Urinary bladder (tissue), 4 donors: ENCODE results near the gene EIF3F. TPM values are rescaled to one million over a fixed set of nuclear protein-coding genes. Genes with fewer than 3 reads are reported as not detected.

Source experiments
- DNase-seq: peaks from one replicate; pipeline ENCODE4 v3.0.0-alpha.2; 2015; ENCODE audit errors: extremely low spot score
- H3K27ac ChIP-seq: one replicate; pipeline ENCODE4 v1.5.1; 2013; ENCODE audit warnings: low read depth, mild to moderate bottlenecking, moderate library complexity
- H3K36me3 ChIP-seq: one replicate; pipeline ENCODE4 v1.6.1; 2013; ENCODE audit warnings: mild to moderate bottlenecking, moderate library complexity; ENCODE audit not compliant: insufficient read depth
- H3K4me1 ChIP-seq: one replicate; pipeline ENCODE4 v1.6.1; 2013; ENCODE audit warnings: mild to moderate bottlenecking, moderate library complexity; ENCODE audit not compliant: insufficient read depth
- H3K4me3 ChIP-seq: one replicate; pipeline ENCODE4 v1.5.1; 2013; ENCODE audit warnings: low read depth, low read length
- WGBS: extraction: QIAGEN DNeasy Blood & Tissue Kit; methylation state at CpG from one replicate; pipeline ENCODE4 v1.1.7; 2013; 5-methylcytosine and 5-hydroxymethylcytosine counted together
- polyA plus RNA-seq: library from polyadenylated mRNA; stranded (reverse); fragments of 200-250 nt; gene quantifications from one replicate; pipeline ENCODE4 v1.2.3, GENCODE V29; 2013
- total RNA-seq: library from RNA; depleted of rRNA; stranded (reverse); fragments of >200 nt; gene quantifications from one replicate; pipeline ENCODE4 v1.2.3, GENCODE V29; 2014
- donor health status: healthy with polysubstance abuse.
- donor health status: healthy.

The EIF3F gene
- total and polyA plus RNA-seq, 2 donors: 159 to 697 TPM

DNA sequence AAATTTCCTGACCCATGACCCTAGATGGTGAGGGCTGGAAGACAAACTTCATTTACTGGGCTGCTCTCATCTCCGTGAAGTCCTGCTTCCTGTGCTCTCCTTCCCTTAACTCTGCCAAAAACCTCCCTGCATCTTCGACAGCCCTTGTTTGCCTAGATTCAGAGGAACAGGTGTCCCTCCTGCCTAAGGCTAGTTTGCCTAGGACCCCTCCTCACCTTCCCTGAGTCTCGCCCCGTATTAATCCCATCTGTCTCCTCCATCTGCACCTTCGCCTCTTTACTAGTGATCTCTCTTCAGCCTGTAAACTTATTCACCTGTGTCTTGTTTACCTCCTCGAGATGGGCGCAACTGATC is 33.1 kb downstream of the EIF3F start:
- DNase-seq: no peak
- H3K4me3 ChIP-seq: peak overlapping the region; percentile 64
- 57% methylated on average over 7 of the region's 7 CpGs for WGBS
- no peak overlapping the region for H3K27ac ChIP-seq
- no peaks in the 10 kb centered on the region for H3K36me3 ChIP-seq
- H3K4me1 ChIP-seq: no peaks in the 10 kb centered on the region

DNA sequence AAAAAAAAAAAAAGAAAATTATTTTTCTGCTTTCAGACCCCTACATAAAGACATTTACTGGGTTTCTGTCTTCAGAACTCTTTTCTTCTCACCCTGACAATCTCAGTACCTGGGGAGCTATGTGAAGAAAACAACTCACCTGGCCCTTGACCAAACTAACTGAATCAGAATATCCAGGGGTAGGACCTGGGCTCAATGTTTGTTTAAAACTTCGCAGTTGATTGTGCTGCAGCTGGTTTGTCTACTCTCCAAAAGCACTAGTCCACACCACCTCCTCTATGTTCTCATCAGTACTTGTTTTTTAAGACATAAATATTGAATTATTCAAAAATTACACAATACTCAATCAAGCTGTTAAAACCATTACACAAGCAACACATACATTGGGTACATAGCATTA is 34.8 kb downstream of the EIF3F start:
- H3K4me3 ChIP-seq: no peak overlapping the region
- no peaks in the 10 kb centered on the region for H3K4me1 ChIP-seq
- H3K27ac ChIP-seq: no peak overlapping the region
- 74% methylated on average over 1 of the region's 1 CpG for WGBS
- H3K36me3 ChIP-seq: no peaks in the 10 kb centered on the region
- no peak for DNase-seq

DNA sequence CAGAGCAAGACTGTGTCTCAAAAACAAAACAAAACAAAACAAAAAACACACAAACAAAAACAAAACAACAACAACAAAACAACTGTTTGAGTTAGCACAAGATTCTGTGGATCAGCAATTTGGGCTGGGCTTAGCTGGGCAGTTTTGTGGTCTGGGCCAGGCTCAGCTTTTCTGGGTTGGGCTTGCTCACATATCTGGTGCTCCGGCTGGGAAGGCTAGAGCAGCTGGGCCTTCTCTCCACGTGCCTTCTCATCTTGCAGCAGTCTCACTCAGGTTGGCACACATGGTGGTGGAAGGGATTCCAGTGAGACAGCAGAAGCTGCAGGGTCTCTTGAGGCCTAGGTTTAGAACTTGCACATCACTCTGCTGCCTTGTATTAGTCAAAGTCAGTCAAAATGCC is 35.7 kb downstream of the EIF3F start:
- Histone ChIP-seq H3K27ac (no peak overlapping the region), H3K4me1 (no peaks in the 10 kb centered on the region), H3K36me3 (no peaks in the 10 kb centered on the region), H3K4me3 (no peak overlapping the region)
- 76% methylated on average over 2 of the region's 2 CpGs for WGBS
- no peak for DNase-seq

- 88% methylated on average over 12 of the region's 12 CpGs for WGBS
- Histone ChIP-seq H3K4me3 (no peak overlapping the region), H3K27ac (no peak overlapping the region), H3K36me3 (no peaks in the 10 kb centered on the region), H3K4me1 (no peaks in the 10 kb centered on the region)
- no peak for DNase-seq
Measured at GRCh38 chr11:8023831-8024555, 36.9 kb downstream of the EIF3F start.

DNA sequence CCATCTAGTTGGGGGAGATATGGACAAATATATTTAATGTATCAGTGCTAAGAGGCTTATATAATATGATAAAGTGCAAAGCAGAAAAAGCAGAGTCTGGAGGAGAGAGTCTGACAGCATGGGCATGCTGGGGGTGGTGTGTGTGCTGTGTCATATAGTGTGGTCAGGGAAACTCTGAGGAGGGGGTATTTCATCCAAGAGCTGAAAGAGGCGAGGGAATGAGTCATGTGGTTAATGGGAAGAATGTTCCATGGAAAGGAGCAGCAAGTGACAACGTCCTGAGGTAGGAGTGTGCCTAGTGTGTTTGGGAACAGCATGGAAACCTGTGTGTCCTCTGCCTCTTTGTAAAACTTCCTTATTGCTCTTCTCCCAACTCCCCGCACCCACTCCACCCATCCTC is 38.0 kb downstream of the EIF3F start:
- no peaks in the 10 kb centered on the region for H3K36me3 ChIP-seq
- no peaks in the 10 kb centered on the region for H3K4me1 ChIP-seq
- H3K27ac ChIP-seq: no peak overlapping the region
- 61% methylated on average over 3 of the region's 3 CpGs for WGBS
- no peak overlapping the region for H3K4me3 ChIP-seq
- no peak for DNase-seq

GRCh38 chr11:8025816-8026215 is 38.7 kb downstream of the EIF3F start:
- no peak for DNase-seq
- Histone ChIP-seq H3K4me3 (no peak overlapping the region), H3K36me3 (no peaks in the 10 kb centered on the region), H3K4me1 (no peaks in the 10 kb centered on the region), H3K27ac (no peak overlapping the region)
- WGBS: 56% methylated on average over 2 of the region's 2 CpGs

GRCh38 chr11:8026982-8027381 is 39.8 kb downstream of the EIF3F start:
- H3K4me1 ChIP-seq: no peaks in the 10 kb centered on the region
- 95% methylated on average over 3 of the region's 3 CpGs for WGBS
- H3K27ac ChIP-seq: no peak overlapping the region
- no peaks in the 10 kb centered on the region for H3K36me3 ChIP-seq
- no peak for DNase-seq
- H3K4me3 ChIP-seq: no peak overlapping the region

DNA sequence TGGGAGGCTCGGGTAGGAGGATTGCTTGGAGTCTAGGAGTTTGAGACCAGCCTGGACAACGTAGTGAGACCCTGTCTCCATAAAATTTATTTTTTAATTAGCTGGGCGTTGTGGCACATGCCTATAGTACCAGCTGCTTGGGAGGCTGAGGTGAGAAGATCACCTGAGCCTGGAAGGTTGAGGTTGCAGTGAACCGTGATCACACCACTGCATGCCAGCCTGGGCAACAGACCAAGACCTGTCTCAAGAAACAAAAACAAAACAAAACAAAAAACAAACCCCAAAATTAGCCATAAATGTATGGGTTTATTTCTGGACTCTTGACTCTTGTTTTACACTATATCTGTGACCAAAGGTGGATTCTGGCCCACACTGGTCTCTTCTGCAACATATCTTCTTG is 41.6 kb downstream of the EIF3F start:
- no peak for DNase-seq
- H3K4me3 ChIP-seq: no peak overlapping the region
- WGBS: 83% methylated on average over 4 of the region's 4 CpGs
- H3K36me3 ChIP-seq: no peaks in the 10 kb centered on the region
- H3K27ac ChIP-seq: no peak overlapping the region
- no peaks in the 10 kb centered on the region for H3K4me1 ChIP-seq

- no peak overlapping the region for H3K4me3 ChIP-seq
- no peaks in the 10 kb centered on the region for H3K4me1 ChIP-seq
- WGBS: 77% methylated on average over 8 of the region's 8 CpGs
- H3K36me3 ChIP-seq: no peaks in the 10 kb centered on the region
- DNase-seq: no peak
- H3K27ac ChIP-seq: no peak overlapping the region
Measured at GRCh38 chr11:8030526-8031247, 43.5 kb downstream of the EIF3F start.

DNA sequence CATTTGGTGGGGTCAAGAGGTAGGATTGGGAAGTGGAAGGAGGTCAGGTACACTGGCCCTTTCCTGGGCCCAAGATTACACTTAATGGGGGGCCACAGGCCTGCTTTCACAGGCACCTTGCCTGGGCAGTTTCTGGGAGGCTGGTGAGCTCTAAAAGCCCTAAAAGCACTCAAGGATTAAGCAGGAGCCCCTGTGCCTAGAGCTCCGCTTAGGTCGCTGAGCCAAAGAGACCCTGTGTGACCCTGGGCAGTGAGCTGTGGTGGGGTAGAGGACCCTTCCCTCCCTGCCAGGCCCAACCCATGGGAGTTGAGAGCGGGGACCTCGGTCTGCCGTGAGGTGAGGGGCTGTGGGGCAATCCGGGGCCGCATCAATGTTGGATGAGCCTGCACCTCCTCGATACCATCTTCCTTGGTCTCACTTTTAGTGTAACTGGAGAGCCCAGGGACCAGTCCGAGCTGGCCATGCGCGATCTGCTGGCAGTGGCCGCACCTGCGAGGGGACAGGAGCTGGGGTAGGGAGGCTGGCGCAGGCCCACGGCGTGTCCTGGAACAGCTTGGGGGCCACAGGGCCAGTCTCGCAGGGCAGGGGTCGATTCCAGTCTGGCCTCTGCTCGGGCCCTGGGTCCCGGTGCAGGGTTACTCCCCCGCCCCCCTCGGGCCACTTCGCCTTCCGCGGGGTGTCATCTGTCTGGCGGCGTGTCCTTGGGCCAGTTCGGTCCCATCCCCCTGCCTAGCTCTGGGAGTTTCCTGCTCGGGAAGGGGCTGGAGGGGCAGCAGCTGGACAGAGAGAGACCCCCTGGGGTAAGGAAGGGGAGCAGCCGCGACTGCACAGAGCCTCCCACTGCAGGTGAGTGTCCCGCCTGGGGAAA is 44.3 kb downstream of the EIF3F start:
- 76% methylated on average over 32 of the region's 32 CpGs for WGBS
- Histone ChIP-seq H3K27ac (no peak overlapping the region), H3K4me1 (no peaks in the 10 kb centered on the region), H3K4me3 (no peak overlapping the region), H3K36me3 (no peaks in the 10 kb centered on the region)
- no peak for DNase-seq

GRCh38 chr11:8032122-8032521 is 45.0 kb downstream of the EIF3F start:
- no peak overlapping the region for H3K4me3 ChIP-seq
- H3K4me1 ChIP-seq: no peaks in the 10 kb centered on the region
- no peaks in the 10 kb centered on the region for H3K36me3 ChIP-seq
- no peak overlapping the region for H3K27ac ChIP-seq
- WGBS: 86% methylated on average over 10 of the region's 10 CpGs
- DNase-seq: no peak

- 37% methylated on average over 20 of the region's 20 CpGs for WGBS
- H3K4me1 ChIP-seq: no peaks in the 10 kb centered on the region
- no peak for DNase-seq
- H3K36me3 ChIP-seq: no peaks in the 10 kb centered on the region
- no peak overlapping the region for H3K27ac ChIP-seq
- H3K4me3 ChIP-seq: no peak overlapping the region
Measured at GRCh38 chr11:8032576-8033304, 45.6 kb downstream of the EIF3F start.

- H3K27ac ChIP-seq: no peak overlapping the region
- no peaks in the 10 kb centered on the region for H3K36me3 ChIP-seq
- no peak overlapping the region for H3K4me3 ChIP-seq
- peak; percentile 75 for DNase-seq
- 51% methylated on average over 19 of the region's 19 CpGs for WGBS
- H3K4me1 ChIP-seq: no peaks in the 10 kb centered on the region
Measured at GRCh38 chr11:8033305-8034105, 46.4 kb downstream of the EIF3F start.
